Mucosa of descending colon (tissue), 3 donors: ENCODE results near the gene IDH3A. TPM values are rescaled to one million over a fixed set of nuclear protein-coding genes. Genes with fewer than 3 reads are reported as not detected.

ENCODE experiments used
- ATAC-seq: fragments of 200-7000 bp; cut with Tn5 transposase; one replicate; pipeline ENCODE4 v1.9.1; 2020; ENCODE audit warnings: mild to moderate bottlenecking, moderate library complexity
- DNase-seq, 3 donors: peaks; one replicate each; pipeline ENCODE4 v3.0.0-alpha.2; 2020
- H3K36me3 ChIP-seq: fragments of 200-600 bp; one replicate; pipeline ENCODE4 v1.8.0; 2021; ENCODE audit warnings: low read depth, mild to moderate bottlenecking
- H3K4me1 ChIP-seq: fragments of 200-600 bp; one replicate; pipeline ENCODE4 v1.8.0; 2021; ENCODE audit warnings: low read depth, mild to moderate bottlenecking
- H3K4me3 ChIP-seq: fragments of 200-600 bp; one replicate; pipeline ENCODE4 v1.8.0; 2021; ENCODE audit warnings: mild to moderate bottlenecking
- H3K9me3 ChIP-seq: fragments of 200-600 bp; one replicate; pipeline ENCODE4 v1.8.0; 2021; ENCODE audit warnings: mild to moderate bottlenecking
- CTCF ChIP-seq: fragments of 200-600 bp; IDR thresholded peaks from one replicate; pipeline ENCODE4 v1.8.0; 2022; ENCODE audit warnings: antibody characterized with exemption, mild to moderate bottlenecking
- intact Hi-C, 2 donors: fragments of 100-400 bp; cut with DNase I in 1 of 2; cut with micrococcal nuclease in 1 of 2; formaldehyde crosslinking; loops; one replicate each; pipeline versions ENCODE4 v1.11.0 to v1.11.1; 2022; cut with DNase I, micrococcal nuclease
- total RNA-seq, 3 donors: library from RNA; stranded (reverse); fragmentation: NEBNext Ultra II Directional in 2 of 3; extraction: Animal tissue kit (Norgen Biotek cat#: 25700) in 2 of 3; gene quantifications; one replicate each; pipeline versions ENCODE4 v1.2.1 to v1.2.4, GENCODE V29; 2021 to 2023
- donor health status: DM: no; HTN: no; CAD: no; lungs with moderate emphysema.
- donor health status: DM: no; HTN: no; CAD: no.
- donor health status: DM: no; HTN: yes; CAD: no.

IDH3A gene
- total RNA-seq, 3 donors from 2014 or later = 183 to 227 (median 207) TPM

DNA sequence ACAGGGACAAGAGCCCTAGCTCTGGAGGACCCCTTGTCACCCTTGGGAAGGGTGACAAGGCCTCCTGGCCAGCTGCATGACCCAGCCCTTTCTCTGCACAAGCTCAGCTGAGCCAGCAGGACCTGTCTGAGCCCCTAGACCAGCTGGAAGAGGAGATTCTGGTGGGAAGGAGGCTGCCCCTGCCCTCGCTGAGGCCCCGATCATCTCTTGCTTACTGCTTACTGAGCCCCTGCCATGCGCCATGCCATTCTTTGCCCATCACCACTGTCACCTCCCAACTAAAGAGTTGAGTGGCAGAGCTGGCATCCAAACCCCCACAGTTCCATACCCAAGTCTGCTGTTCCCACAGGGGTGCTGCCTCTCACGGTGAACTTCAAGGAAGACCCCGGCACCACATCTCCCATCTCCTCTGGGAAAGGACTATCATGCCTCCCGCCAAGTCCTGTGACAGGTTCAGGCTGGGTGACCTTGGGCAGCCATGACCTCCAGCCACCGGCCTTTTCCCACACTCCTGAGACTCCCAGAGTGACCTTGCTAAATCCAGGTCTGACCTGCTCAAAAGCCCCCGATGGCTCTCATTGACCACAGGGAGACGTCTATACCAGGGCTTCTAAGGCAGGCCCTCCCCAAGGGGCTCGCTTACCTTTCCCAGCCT is 51.2 kb downstream of the IDH3A start:
- Histone ChIP-seq H3K4me3 (no peak overlapping the region), H3K4me1 (no peaks in the 10 kb centered on the region), H3K9me3 (no peaks in the 10 kb centered on the region), H3K36me3 (no peaks in the 10 kb centered on the region)
- intact Hi-C loops = no loop called here
- no peak for ATAC-seq
- no peak for TF ChIP-seq CTCF
- no peak for DNase-seq

GRCh38 chr15:78201281-78202190 is 52.4 kb downstream of the IDH3A start:
- ATAC-seq (no peak), DNase-seq (no peak)
- Histone ChIP-seq H3K4me1 (no peaks in the 10 kb centered on the region), H3K36me3 (no peaks in the 10 kb centered on the region), H3K9me3 (no peaks in the 10 kb centered on the region), H3K4me3 (no peak overlapping the region)
- TF ChIP-seq CTCF = no peak
- intact Hi-C loops = no loop called here

DNA sequence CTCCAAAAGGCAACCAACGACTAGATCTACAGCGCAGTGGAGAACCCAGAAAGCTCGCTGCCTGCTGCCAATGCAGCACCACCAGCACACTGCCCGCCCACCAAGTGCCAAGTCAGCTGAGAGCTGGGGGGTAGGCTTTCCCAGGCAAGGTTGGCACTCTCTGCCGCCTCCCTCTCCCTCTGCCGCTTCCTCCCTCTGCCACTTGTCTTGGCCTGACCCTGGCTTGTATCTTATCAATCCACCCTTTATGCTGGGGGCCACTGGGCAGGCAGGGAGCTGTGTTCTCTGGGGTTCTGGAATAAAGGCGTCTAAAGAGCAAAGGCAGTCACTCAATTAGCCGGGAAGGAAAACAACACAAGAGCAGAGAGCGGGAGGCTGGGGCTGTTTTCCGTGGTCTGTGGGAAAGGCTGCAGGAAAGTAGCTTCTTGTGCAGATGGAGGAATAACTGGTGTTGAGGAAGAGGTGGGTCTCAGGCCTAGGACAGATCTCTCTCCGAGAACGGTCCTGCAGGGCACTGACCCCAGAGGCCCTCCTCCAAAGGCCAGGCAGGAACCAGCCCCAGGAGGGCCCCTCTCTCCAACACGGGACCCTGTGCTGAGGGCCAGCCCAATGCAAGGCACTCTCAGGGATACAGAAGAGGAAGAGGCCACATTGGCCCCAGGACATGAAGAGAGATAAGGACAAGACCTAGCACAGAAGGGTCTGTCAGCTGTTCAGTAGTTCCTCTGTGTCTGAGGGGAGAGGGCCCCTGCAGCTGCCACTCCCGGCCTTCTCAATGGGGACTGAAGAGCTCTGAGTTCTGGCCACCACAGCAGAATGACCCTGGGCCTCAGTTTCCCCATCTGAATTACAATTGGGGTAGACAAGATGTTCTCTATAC is 54.4 kb downstream of the IDH3A start:
- DNase-seq = no peak
- no peak overlapping the region for H3K4me3 ChIP-seq
- no peaks in the 10 kb centered on the region for H3K36me3 ChIP-seq
- H3K4me1 ChIP-seq = no peaks in the 10 kb centered on the region
- intact Hi-C loops = no loop called here
- no peaks in the 10 kb centered on the region for H3K9me3 ChIP-seq
- no peak for TF ChIP-seq CTCF
- ATAC-seq = no peak

- TF ChIP-seq CTCF = no peak
- Histone ChIP-seq H3K4me1 (peaks cover 3% of the 10 kb centered on the region), H3K4me3 (no peak overlapping the region), H3K9me3 (no peaks in the 10 kb centered on the region), H3K36me3 (no peaks in the 10 kb centered on the region)
- intact Hi-C loops = no loop called here
- DNase-seq = no peak
- ATAC-seq = no peak
These were observed 55.5 kb downstream of the IDH3A start for GRCh38 chr15:78204351-78205309.
